ENCODE results near the gene ARHGEF40. TPM values are rescaled to one million over a fixed set of nuclear protein-coding genes. Genes with fewer than 3 reads are reported as not detected.
A peak's percentile ranks its signal among the peaks of the same experiment; 100 is the strongest.

The ARHGEF40 gene
- 28.5 TPM for total RNA-seq
- long read RNA-seq, full-length matches to known transcripts = 11 of 62 reads
- long read RNA-seq, partial matches to known transcripts = 36 of 62 reads
- long read RNA-seq, other reads (novel, unspliced or antisense) = 15 of 62 reads

GRCh38 chr14:21070083-21070609 lies at the start of gene ARHGEF40:
Gene ARHGEF40, plus strand, starts transcription at chr14:21070304. Its CDS starts 93 bp downstream, at chr14:21070397.
- Histone ChIP-seq H3K4me3 (peak within 1 kb of the TSS; percentile 75), H3K4me1 (peaks cover 38% of the 10 kb centered on the region), H3K9me3 (no peaks in the 10 kb centered on the region), H3K36me3 (peaks cover 21% of the 10 kb centered on the region), H3K27me3 (ENCODE audit: low read depth) (peaks cover 4% of the 10 kb centered on the region), H3K27ac (peak within 1 kb of the TSS; percentile 81)
- intact Hi-C loops (cut with DNase I) = no loop called here
- TF ChIP-seq CTCF (IDR thresholded peaks at IDR 0.05) = no peak
- ATAC-seq (peak; percentile 80 to 82), DNase-seq (peak; percentile 75)

GRCh38 chr14:21020977-21021545 lies 49.0 kb upstream of the ARHGEF40 start:
- ATAC-seq (no peak), DNase-seq (no peak)
- Histone ChIP-seq H3K27me3 (ENCODE audit: low read depth) (no peaks in the 10 kb centered on the region), H3K36me3 (peaks cover 55% of the 10 kb centered on the region), H3K9me3 (no peaks in the 10 kb centered on the region), H3K4me3 (no peak overlapping the region), H3K4me1 (peaks cover 22% of the 10 kb centered on the region), H3K27ac (no peak overlapping the region)
- intact Hi-C loops (cut with DNase I) = loop anchor here (5.0 kb wide), 1 partner anchor 76 kb away; the partner anchor contains the start of gene ZNF219
- no peak for TF ChIP-seq CTCF (IDR thresholded peaks at IDR 0.05)

GRCh38 chr14:21022686-21023085 lies 47.4 kb upstream of the ARHGEF40 start:
- Histone ChIP-seq H3K9me3 (no peaks in the 10 kb centered on the region), H3K4me1 (peaks cover 20% of the 10 kb centered on the region), H3K27me3 (ENCODE audit: low read depth) (no peaks in the 10 kb centered on the region), H3K4me3 (peak overlapping the region; percentile 90), H3K27ac (peak overlapping the region; percentile 4), H3K36me3 (peaks cover 46% of the 10 kb centered on the region)
- ATAC-seq (no peak), DNase-seq (no peak)
- intact Hi-C loops (cut with DNase I) = loop anchor here (5.0 kb wide), 1 partner anchor 75 kb away; the partner anchor contains the start of gene ZNF219
- TF ChIP-seq CTCF (IDR thresholded peaks at IDR 0.05) = no peak

- no peak for DNase-seq
- no peak for TF ChIP-seq CTCF (IDR thresholded peaks at IDR 0.05)
- Histone ChIP-seq H3K9me3 (no peaks in the 10 kb centered on the region), H3K36me3 (peaks cover 41% of the 10 kb centered on the region), H3K4me1 (peaks cover 17% of the 10 kb centered on the region), H3K27me3 (ENCODE audit: low read depth) (no peaks in the 10 kb centered on the region), H3K4me3 (peak overlapping the region; percentile 90), H3K27ac (peak overlapping the region; percentile 4)
- intact Hi-C loops (cut with DNase I) = loop anchor here (5.0 kb wide), 1 partner anchor 74 kb away; the partner anchor contains the start of gene ZNF219
- no peak for ATAC-seq
Measured at GRCh38 chr14:21023174-21023573, 46.9 kb upstream of the ARHGEF40 start.

GRCh38 chr14:21023817-21024584 lies 46.1 kb upstream of the ARHGEF40 start:
- H3K4me3 ChIP-seq = peak overlapping the region; percentile 90
- no peak for TF ChIP-seq CTCF (IDR thresholded peaks at IDR 0.05)
- H3K27me3 ChIP-seq (ENCODE audit: low read depth) = no peaks in the 10 kb centered on the region
- H3K27ac ChIP-seq = peak overlapping the region; percentile 85
- intact Hi-C loops (cut with DNase I) = loop anchor here (5.0 kb wide), 1 partner anchor 73 kb away; the partner anchor contains the start of gene ZNF219
- peak in 1 of 2 donors; percentile 27 for ATAC-seq
- H3K9me3 ChIP-seq = no peaks in the 10 kb centered on the region
- peaks cover 33% of the 10 kb centered on the region for H3K36me3 ChIP-seq
- H3K4me1 ChIP-seq = peaks cover 17% of the 10 kb centered on the region
- no peak for DNase-seq
